GM23248 (cell line): Measurements from ENCODE around the gene PRIMA1. TPM values are rescaled to one million over a fixed set of nuclear protein-coding genes. Genes with fewer than 3 reads are reported as not detected.

Experiments used
- DNase-seq: peaks from one replicate; pipeline ENCODE4 v3.0.0-alpha.2; 2015
- H2AFZ ChIP-seq: fragments of 200-600 bp; sonication (generic); 2 replicates; pipeline ENCODE4 v1.6.1; 2016; ENCODE audit warnings: antibody characterized with exemption
- H3F3A ChIP-seq: fragments of 200-600 bp; sonication (generic); 2 replicates; pipeline ENCODE4 v1.6.1; 2016; ENCODE audit warnings: mild to moderate bottlenecking, antibody characterized with exemption, mixed run types; ENCODE audit not compliant: insufficient read depth
- H3K27ac ChIP-seq: fragments of 200-600 bp; sonication (generic); 2 replicates; pipeline ENCODE4 v1.5.1; 2016; ENCODE audit warnings: mild to moderate bottlenecking
- H3K27me3 ChIP-seq: fragments of 200-600 bp; sonication (generic); replicated peaks from 2 replicates; pipeline ENCODE4 v1.6.1; 2016; ENCODE audit warnings: mild to moderate bottlenecking; ENCODE audit not compliant: insufficient read depth
- H3K36me3 ChIP-seq: fragments of 200-600 bp; sonication (generic); 2 replicates; pipeline ENCODE4 v1.6.1; 2016; ENCODE audit warnings: low read depth, mild to moderate bottlenecking
- H3K4me1 ChIP-seq: fragments of 200-600 bp; sonication (generic); 2 replicates; pipeline ENCODE4 v1.6.1; 2016; ENCODE audit warnings: mild to moderate bottlenecking; ENCODE audit not compliant: insufficient read depth
- H3K4me2 ChIP-seq: fragments of 200-600 bp; sonication (generic); one replicate; pipeline ENCODE4 v1.6.1; 2016; ENCODE audit warnings: mild to moderate bottlenecking; ENCODE audit not compliant: unreplicated experiment
- H3K4me3 ChIP-seq: fragments of 200-600 bp; sonication (generic); 2 replicates; pipeline ENCODE4 v1.5.1; 2016; ENCODE audit warnings: mild to moderate bottlenecking
- H3K79me2 ChIP-seq: fragments of 200-600 bp; sonication (generic); 2 replicates; pipeline ENCODE4 v1.6.1; 2016; ENCODE audit warnings: mild to moderate bottlenecking; ENCODE audit not compliant: insufficient read depth
- H3K9ac ChIP-seq: fragments of 200-600 bp; sonication (generic); 2 replicates; pipeline ENCODE4 v1.6.1; 2016; ENCODE audit warnings: mild to moderate bottlenecking
- H3K9me2 ChIP-seq: fragments of 200-600 bp; sonication (generic); 2 replicates; pipeline ENCODE4 v1.6.1; 2016; ENCODE audit warnings: mixed run types, mild to moderate bottlenecking, moderate library complexity; ENCODE audit not compliant: insufficient read depth
- H3K9me3 ChIP-seq: fragments of 200-600 bp; sonication (generic); one replicate; pipeline ENCODE4 v1.6.1; 2017; ENCODE audit warnings: low read depth
- H4K20me1 ChIP-seq: fragments of 200-600 bp; sonication (generic); 2 replicates; pipeline ENCODE4 v1.6.0; 2016; ENCODE audit not compliant: insufficient read depth
- EZH2 ChIP-seq: fragments of 200-600 bp; sonication (generic); IDR thresholded peaks from 2 replicates; pipeline ENCODE4 v1.6.1; 2018; ENCODE audit warnings: antibody characterized with exemption, mild to moderate bottlenecking; ENCODE audit not compliant: insufficient read depth, poor library complexity, severe bottlenecking
- EZH2phosphoT487 ChIP-seq: fragments of 200-600 bp; sonication (generic); IDR thresholded peaks from 2 replicates; pipeline ENCODE4 v1.6.1; 2018; ENCODE audit warnings: antibody characterized with exemption, moderate library complexity, mild to moderate bottlenecking, low read depth; ENCODE audit not compliant: insufficient read depth
- WGBS, 2 experiments: methylation state at CpG; one replicate each; pipeline ENCODE4 v1.1.6; 2015 to 2017; ENCODE audit warnings: low lambda C conversion rate in 2 of 2, low coverage in 1 of 2; ENCODE audit errors: missing lambda C conversion rate in 2 of 2; 5-methylcytosine and 5-hydroxymethylcytosine counted together
- in situ Hi-C: fragments of 300-500 bp; cut with MboI; formaldehyde crosslinking; loops from 2 replicates; pipeline ENCODE4 v1.15.0; 2020
- polyA plus RNA-seq: library from polyadenylated mRNA; unstranded; fragments of >200 nt; fragmentation: Nextera tagmentation; extraction: Ambion mirVana; gene quantifications from 2 replicates; pipeline ENCODE4 v1.2.1, GENCODE V29; 2016
- total RNA-seq: library from RNA; depleted of rRNA; stranded (reverse); fragments of >200 nt; shearing (Covaris generic); gene quantifications from 2 replicates; pipeline ENCODE4 v1.2.3, GENCODE V29; 2014

The PRIMA1 gene
- total and polyA plus RNA-seq, 2 experiments from 2014 or later = 0.43 TPM; not detected in 1

GRCh38 chr14:93778453-93778852 is 9.8 kb downstream of the PRIMA1 start:
- WGBS, 2 experiments = 77 to 82% methylated on average over 8 of the region's 8 CpGs
- Histone ChIP-seq H3K9ac (no peak overlapping the region), H3K36me3 (no peaks in the 10 kb centered on the region), H3K4me3 (no peak overlapping the region), H2AFZ (no peak overlapping the region), H3K4me1 (no peaks in the 10 kb centered on the region), H3K9me2 (no peaks in the 10 kb centered on the region), H4K20me1 (no peaks in the 10 kb centered on the region), H3K27ac (no peak overlapping the region), H3K27me3 (no peaks in the 10 kb centered on the region), H3K9me3 (no peaks in the 10 kb centered on the region), H3F3A (no peaks in the 10 kb centered on the region), H3K4me2 (no peak overlapping the region), H3K79me2 (no peaks in the 10 kb centered on the region)
- in situ Hi-C loops = no loop called here
- no peak for DNase-seq
- TF ChIP-seq EZH2phosphoT487 (no peak), EZH2 (no peak)

DNA sequence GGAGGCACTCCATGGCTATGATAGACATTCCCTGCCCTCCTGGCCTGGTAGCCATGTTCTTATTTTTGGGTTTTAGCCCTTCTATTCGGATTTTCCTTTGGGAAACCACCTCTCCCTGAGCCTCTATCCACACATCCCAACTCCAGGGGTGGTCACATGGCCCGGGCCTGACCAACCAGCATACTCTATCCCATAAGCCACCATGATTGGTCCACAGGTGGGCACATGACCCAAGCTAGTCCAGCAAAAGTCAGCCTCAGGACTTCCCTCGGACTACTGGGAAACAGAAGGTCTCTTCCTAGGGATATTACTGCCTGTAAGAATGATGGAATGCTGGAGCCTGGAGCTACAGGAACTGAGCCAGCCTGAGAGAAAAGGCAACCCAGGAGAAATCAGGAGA is 12.5 kb downstream of the PRIMA1 start:
- Histone ChIP-seq H3F3A (no peaks in the 10 kb centered on the region), H4K20me1 (no peaks in the 10 kb centered on the region), H3K79me2 (no peaks in the 10 kb centered on the region), H2AFZ (no peak overlapping the region), H3K4me2 (no peak overlapping the region), H3K9me3 (no peaks in the 10 kb centered on the region), H3K27ac (no peak overlapping the region), H3K4me1 (no peaks in the 10 kb centered on the region), H3K4me3 (no peak overlapping the region), H3K9ac (no peak overlapping the region), H3K36me3 (no peaks in the 10 kb centered on the region), H3K27me3 (no peaks in the 10 kb centered on the region), H3K9me2 (no peaks in the 10 kb centered on the region)
- WGBS, 2 experiments = 39 to 40% methylated on average over 3 of the region's 3 CpGs
- no peak for TF ChIP-seq EZH2
- no peak for TF ChIP-seq EZH2phosphoT487
- DNase-seq = no peak
- in situ Hi-C loops = no loop called here

DNA sequence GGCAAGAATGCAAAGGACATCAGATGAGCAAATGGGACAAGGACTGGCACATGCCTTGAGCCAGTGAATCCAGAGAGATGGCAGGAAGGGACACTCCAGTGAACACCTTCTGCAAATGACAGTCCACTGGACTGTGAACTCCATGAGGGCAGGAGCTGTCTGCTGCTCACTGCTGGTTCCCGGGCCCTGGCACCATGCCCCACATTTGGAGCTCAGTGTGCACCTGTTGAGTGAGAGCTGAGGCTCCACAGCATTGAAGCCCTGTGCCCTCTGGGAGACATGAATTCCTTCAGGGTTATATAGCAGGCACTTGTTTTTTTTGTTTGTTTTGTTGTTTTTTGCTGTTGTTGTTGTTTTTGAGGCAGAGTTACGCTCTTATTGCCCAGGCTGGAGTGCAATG is 13.1 kb downstream of the PRIMA1 start:
- H3K36me3 ChIP-seq = no peaks in the 10 kb centered on the region
- H3K79me2 ChIP-seq = no peaks in the 10 kb centered on the region
- no peak overlapping the region for H3K4me3 ChIP-seq
- no peak overlapping the region for H2AFZ ChIP-seq
- no peak overlapping the region for H3K9ac ChIP-seq
- TF ChIP-seq EZH2 (no peak), EZH2phosphoT487 (no peak)
- 36 to 39% methylated on average over 2 of the region's 2 CpGs for WGBS, 2 experiments
- no peaks in the 10 kb centered on the region for H3K4me1 ChIP-seq
- no peak overlapping the region for H3K4me2 ChIP-seq
- no peak overlapping the region for H3K27ac ChIP-seq
- DNase-seq = no peak
- no peaks in the 10 kb centered on the region for H3K9me3 ChIP-seq
- no peaks in the 10 kb centered on the region for H3F3A ChIP-seq
- no peaks in the 10 kb centered on the region for H3K27me3 ChIP-seq
- no peaks in the 10 kb centered on the region for H3K9me2 ChIP-seq
- no peaks in the 10 kb centered on the region for H4K20me1 ChIP-seq
- in situ Hi-C loops = no loop called here

- H3K4me3 ChIP-seq = no peak overlapping the region
- TF ChIP-seq EZH2phosphoT487 (no peak), EZH2 (no peak)
- no peaks in the 10 kb centered on the region for H3K4me1 ChIP-seq
- 12 to 14% methylated on average over 5 of the region's 5 CpGs for WGBS, 2 experiments
- no peaks in the 10 kb centered on the region for H4K20me1 ChIP-seq
- no peak overlapping the region for H3K27ac ChIP-seq
- H3K36me3 ChIP-seq = no peaks in the 10 kb centered on the region
- H3K9me2 ChIP-seq = no peaks in the 10 kb centered on the region
- H3K4me2 ChIP-seq = no peak overlapping the region
- no peak overlapping the region for H3K9ac ChIP-seq
- in situ Hi-C loops = no loop called here
- no peaks in the 10 kb centered on the region for H3K27me3 ChIP-seq
- H3K9me3 ChIP-seq = no peaks in the 10 kb centered on the region
- H2AFZ ChIP-seq = no peak overlapping the region
- H3F3A ChIP-seq = no peaks in the 10 kb centered on the region
- DNase-seq = no peak
- no peaks in the 10 kb centered on the region for H3K79me2 ChIP-seq
Measured at GRCh38 chr14:93772263-93772662, 16.0 kb downstream of the PRIMA1 start.

DNA sequence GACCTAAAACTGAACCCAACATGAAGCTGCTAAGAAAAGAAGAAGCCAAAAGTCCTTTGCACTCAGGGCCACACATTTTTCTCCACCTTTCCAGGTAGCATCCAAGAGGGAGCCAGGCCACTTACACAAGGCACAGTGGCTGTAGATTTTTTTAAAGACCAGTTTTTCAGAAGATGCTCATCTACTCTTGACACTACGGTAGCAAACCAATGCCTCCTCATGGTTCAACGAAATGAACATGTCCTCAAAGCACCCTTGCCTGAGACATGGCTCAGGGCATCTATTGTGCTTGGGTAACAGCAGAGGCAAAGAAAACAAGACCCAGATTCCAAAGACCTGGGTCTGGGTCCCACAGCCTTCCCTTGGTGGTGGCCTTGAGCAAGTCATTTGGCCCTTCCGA is 22.3 kb downstream of the PRIMA1 start:
- no peaks in the 10 kb centered on the region for H3K27me3 ChIP-seq
- in situ Hi-C loops = no loop called here
- H3K4me1 ChIP-seq = no peaks in the 10 kb centered on the region
- H3K9me2 ChIP-seq = no peaks in the 10 kb centered on the region
- TF ChIP-seq EZH2phosphoT487 = no peak
- TF ChIP-seq EZH2 = no peak
- H3K4me2 ChIP-seq = no peak overlapping the region
- H3K79me2 ChIP-seq = no peaks in the 10 kb centered on the region
- H3F3A ChIP-seq = no peaks in the 10 kb centered on the region
- no peak for DNase-seq
- H3K27ac ChIP-seq = no peak overlapping the region
- WGBS, 2 experiments = 40 to 42% methylated on average over 3 of the region's 3 CpGs
- H2AFZ ChIP-seq = no peak overlapping the region
- H3K9ac ChIP-seq = no peak overlapping the region
- H3K36me3 ChIP-seq = no peaks in the 10 kb centered on the region
- no peaks in the 10 kb centered on the region for H3K9me3 ChIP-seq
- no peaks in the 10 kb centered on the region for H4K20me1 ChIP-seq
- H3K4me3 ChIP-seq = no peak overlapping the region
